ENCODE results near the gene NPM1.
"Not testable (repeated sequence)": the region's sequence is repeated elsewhere in the genome, so short reads cannot be mapped to it uniquely, and the experiment has no call there.

NPM1 gene

GRCh38 chr5:171386006-171386671 is 1.5 kb upstream of the NPM1 start:
- DNase-seq (ENCODE audit: low spot score), result no peak

GRCh38 chr5:171386861-171387344 is 746 bp upstream of the NPM1 start:
- DNase-seq (ENCODE audit: low spot score), result no peak

GRCh38 chr5:171387970-171388815 is 544 bp downstream of the NPM1 start:
- peak; percentile 76 for DNase-seq (ENCODE audit: low spot score)

- DNase-seq (ENCODE audit: low spot score), result peak; percentile 35
These were observed 1.1 kb downstream of the NPM1 start for GRCh38 chr5:171388816-171389168.

DNA sequence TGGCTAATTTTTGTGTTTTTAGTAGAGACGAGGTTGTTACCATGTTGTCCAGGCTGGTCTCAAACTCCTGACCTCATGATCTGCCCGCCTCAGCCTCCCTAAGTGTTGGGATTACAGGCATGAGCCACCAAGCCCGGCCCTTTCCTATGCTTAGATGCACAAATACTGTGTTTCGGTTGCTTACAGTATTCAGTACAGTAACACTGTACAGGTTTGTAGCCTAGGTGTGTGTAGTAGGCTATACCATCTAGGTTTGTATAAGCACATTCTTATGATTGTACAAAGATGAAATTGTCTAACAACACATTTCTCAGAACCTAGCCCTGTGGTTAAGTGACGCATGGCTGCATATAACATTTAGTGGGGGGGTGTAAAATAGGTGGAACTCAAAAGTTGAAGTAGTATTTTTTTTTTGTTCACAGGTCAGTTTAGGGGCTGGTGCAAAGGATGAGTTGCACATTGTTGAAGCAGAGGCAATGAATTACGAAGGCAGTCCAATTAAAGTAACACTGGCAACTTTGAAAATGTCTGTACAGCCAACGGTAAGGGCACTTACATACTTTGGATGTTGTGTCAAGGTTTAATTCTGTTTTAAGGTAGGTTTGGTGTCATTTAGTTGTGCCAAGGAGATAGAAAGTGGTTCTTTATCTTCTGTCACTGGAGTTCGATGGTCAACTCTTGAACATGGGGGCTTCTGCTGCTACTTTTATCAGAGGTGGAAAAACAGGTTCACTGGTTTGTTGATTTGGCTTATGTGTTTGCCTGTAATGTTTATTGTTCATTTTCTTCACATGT is 3.4 kb downstream of the NPM1 start:
- peak; percentile 65 for DNase-seq (ENCODE audit: low spot score)

DNA sequence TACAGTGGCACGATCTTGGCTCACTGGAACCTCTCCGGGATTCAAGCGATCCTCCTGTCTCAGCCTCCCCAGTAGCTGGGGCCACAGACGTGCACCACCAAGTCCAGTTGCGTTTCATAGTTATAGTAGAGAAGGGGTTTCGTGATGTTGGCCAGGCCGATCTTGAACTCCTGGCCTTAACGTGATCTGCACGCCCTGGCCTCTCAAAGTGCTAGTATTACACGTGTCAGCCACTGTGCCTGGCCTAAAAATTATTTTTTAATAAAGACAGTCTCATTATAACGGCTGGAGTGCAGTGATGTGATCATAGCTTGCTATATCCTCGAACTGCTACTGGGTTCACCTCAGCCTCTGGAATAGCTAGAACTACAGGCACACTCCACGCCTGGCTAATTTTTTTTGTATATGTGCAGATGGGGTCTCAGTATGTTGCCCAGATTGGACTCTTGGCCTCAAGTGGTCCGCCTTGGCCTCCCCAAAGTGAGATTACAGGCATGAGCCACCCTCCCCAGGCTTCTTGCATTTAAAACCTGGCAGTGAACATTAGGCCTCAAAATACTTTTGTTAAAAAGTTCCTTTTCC is 4.4 kb downstream of the NPM1 start:
- no peak for DNase-seq (ENCODE audit: low spot score)

DNA sequence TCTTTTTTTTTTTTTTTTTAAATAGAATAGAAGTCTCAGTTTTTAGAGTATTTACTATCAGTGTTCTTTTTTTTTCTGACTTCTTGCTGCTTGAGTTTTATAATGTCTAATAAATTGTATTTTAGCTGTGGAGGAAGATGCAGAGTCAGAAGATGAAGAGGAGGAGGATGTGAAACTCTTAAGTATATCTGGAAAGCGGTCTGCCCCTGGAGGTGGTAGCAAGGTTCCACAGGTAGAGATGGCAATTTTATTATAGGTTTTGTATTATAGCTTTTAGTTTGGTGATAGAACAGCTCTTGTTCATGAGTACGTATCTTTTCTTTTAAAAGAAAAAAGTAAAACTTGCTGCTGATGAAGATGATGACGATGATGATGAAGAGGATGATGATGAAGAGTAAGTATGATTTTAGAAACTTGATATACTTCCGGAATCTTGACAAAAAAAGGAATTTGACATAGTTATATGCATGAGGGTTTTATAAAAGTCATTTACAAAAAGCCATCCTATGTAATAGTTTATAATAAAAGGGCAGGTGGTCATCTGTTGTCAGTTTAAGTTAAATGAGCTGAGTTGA is 5.0 kb downstream of the NPM1 start:
- DNase-seq (ENCODE audit: low spot score), result no peak

- DNase-seq (ENCODE audit: low spot score), result no peak
These were observed 7.4 kb downstream of the NPM1 start for GRCh38 chr5:171395042-171395441.

DNA sequence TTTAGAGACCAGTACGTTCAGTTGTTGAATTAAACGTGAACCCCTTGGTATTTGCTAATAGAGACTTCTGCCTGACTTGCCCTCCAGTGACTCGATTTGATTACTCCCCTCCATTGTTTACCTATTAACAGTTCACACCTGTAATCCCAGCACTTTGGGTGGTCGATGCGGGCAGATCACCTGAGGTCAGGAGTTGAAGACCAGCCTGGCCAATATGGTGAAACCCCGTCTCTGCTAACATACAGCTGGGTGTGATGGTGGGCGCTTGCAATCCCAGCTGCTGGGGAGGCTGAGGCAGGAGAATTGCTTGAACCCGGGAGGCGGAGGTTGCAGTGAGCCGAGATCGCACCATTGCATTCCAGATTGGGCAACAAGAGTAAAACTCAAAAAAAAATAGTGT is 8.9 kb downstream of the NPM1 start:
- DNase-seq (ENCODE audit: low spot score), result not testable (repeated sequence)

DNA sequence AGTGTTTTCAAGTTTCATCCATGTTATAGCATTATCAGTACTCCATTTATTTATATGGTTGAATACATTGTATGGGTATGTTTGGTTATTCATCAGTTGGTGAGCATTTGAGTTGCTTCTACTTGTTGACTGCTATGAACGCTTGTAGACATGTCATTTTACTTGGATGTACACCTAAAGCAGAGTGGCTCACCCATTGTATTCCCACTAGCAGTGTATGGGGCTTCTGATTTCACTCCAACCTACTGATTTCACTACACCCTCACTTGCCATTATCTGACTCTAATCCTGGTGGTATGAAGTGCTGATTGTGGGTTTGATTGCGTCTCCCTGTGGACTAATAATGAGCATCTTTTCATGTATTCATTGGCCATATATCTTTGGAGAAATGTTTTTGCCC is 9.5 kb downstream of the NPM1 start:
- DNase-seq (ENCODE audit: low spot score), result no peak

GRCh38 chr5:171397599-171397998 is 9.9 kb downstream of the NPM1 start:
- no peak for DNase-seq (ENCODE audit: low spot score)

GRCh38 chr5:171398660-171399059 is 11.0 kb downstream of the NPM1 start:
- DNase-seq (ENCODE audit: low spot score), result not testable (repeated sequence)

DNA sequence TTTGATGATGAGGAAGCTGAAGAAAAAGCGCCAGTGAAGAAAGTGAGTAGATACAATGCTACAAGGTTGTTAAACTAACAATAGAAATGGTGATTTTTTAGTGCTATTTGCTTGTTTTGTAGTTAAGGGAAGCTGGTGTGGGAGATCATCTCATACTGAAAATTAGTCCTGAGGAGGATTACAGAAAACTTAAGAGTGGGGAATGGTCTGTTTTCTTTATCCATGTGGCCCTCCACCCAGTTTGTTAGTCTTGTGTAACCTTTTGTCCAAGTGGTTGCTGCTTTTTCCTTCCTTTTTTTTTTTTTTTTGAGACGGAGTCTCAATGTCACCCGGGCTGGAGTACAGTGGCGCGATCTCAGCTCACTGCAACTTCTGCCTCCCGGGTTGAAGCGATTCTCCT is 12.5 kb downstream of the NPM1 start:
- DNase-seq (ENCODE audit: low spot score), result no peak

- no peak for DNase-seq (ENCODE audit: low spot score)
These were observed 13.7 kb downstream of the NPM1 start for GRCh38 chr5:171401167-171401947.

GRCh38 chr5:171402751-171403150 is 15.1 kb downstream of the NPM1 start:
- not testable (repeated sequence) for DNase-seq (ENCODE audit: low spot score)

DNA sequence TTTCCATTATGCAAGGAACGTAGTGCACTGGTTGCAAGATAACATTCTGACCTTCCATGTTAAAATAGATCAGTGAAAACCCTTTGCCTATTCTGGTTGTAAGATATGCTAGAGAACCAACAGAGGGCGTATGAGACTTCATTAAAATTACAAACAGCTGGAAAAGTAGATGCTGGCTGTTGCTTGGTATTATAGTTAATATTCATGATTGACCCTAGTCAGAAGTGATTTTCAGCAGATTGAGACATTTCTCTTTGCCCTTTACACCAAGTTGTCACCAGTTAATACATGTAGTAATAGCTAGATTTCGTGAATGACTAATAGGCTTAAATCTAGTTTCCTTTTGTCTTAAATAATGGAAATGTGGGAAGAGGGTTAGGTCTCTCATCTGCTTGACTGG is 18.0 kb downstream of the NPM1 start:
- DNase-seq (ENCODE audit: low spot score), result no peak

DNA sequence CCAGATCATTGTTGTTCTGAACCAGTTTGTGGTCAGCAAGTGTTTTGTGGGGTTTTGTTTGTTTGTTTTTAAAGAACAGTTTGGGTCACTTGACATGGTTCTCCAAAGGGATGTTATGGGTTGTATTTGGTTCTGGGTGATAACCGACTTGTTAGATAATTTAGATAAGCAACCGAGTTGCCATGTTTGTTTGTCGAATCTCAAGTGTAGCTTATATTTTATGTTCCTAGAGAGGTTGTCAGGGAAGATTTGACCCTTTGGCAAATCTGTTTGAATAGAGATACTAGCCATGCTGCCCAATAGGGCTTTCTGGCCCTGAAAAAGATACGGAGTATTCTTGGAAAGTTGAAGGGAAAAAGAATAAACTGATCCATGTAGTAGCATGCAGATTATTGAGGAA is 19.6 kb downstream of the NPM1 start:
- no peak for DNase-seq (ENCODE audit: low spot score)

GRCh38 chr5:171409164-171410136 is 21.8 kb downstream of the NPM1 start:
- DNase-seq (ENCODE audit: low spot score), result no peak

DNA sequence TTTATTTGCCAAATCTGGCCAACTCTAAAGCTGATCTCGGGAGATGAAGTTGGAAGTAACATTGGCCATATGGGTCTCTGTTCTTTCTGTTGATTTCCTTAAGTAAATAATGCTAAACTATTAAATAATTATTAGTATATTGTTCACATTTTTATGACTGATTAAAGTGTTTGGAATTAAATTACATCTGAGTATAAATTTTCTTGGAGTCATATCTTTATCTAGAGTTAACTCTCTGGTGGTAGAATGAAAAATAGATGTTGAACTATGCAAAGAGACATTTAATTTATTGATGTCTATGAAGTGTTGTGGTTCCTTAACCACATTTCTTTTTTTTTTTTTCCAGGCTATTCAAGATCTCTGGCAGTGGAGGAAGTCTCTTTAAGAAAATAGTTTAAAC is 22.5 kb downstream of the NPM1 start:
- DNase-seq (ENCODE audit: low spot score), result no peak

DNA sequence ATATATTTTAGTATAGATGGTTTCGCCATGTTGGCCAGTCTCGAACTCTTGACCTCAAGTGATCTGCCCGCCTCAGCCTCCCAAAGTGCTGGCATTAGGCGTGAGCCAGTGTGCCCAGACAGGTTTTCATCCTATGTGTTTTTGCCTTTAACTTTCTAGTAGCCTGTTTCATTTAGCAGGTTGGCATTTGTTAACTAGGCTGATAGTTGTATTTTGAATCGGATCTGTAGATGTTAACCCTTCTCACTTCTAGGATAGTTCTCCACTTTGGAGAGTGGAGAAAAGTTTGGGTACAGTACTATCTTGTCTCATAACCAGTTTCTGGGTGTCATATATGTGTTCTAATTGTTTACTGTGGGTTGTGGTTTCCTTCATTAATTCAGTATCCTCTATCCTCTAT is 24.5 kb downstream of the NPM1 start:
- DNase-seq (ENCODE audit: low spot score), result no peak

Data from CD4-positive, alpha-beta T cell treated with Interleukin-15 for 4 hours (primary cell).